T-helper 1 cell (primary cell): Measurements from ENCODE around the gene FLACC1.

Experiments used
- DNase-seq, 5 donors: peaks; one replicate each; pipeline ENCODE4 v3.0.0-alpha.2; 2012 to 2020

Gene FLACC1

GRCh38 chr2:201275069-201275468, 82.1 kb downstream of the FLACC1 start:
- DNase-seq, result no peak

GRCh38 chr2:201273330-201273983, 83.7 kb downstream of the FLACC1 start:
- DNase-seq, result no peak

- no peak for DNase-seq
Measured at GRCh38 chr2:201271917-201272316, 85.2 kb downstream of the FLACC1 start.

GRCh38 chr2:201270293-201271001, 86.7 kb downstream of the FLACC1 start:
- no peak for DNase-seq

- no peak for DNase-seq
Measured at GRCh38 chr2:201269764-201270163, 87.4 kb downstream of the FLACC1 start.

- no peak for DNase-seq
Measured at GRCh38 chr2:201267278-201268030, 89.7 kb downstream of the FLACC1 start.

- DNase-seq, result no peak
Measured at GRCh38 chr2:201266629-201267028, 90.5 kb downstream of the FLACC1 start.

- DNase-seq, result no peak
Measured at GRCh38 chr2:201264472-201265173, 92.5 kb downstream of the FLACC1 start.

- DNase-seq, result peak in 1 of 5 donors; percentile 48
Measured at GRCh38 chr2:201263779-201264178, 93.4 kb downstream of the FLACC1 start.

- peak in 1 of 5 donors; percentile 80 for DNase-seq
Measured at GRCh38 chr2:201262718-201263117, 94.4 kb downstream of the FLACC1 start.

GRCh38 chr2:201261906-201262305, 95.2 kb downstream of the FLACC1 start:
- peak in 1 of 5 donors; percentile 45 for DNase-seq

GRCh38 chr2:201261471-201261870, 95.7 kb downstream of the FLACC1 start:
- peak; percentile 23 to 83 (median 46) for DNase-seq

- peak; percentile 19 to 91 (median 55) for DNase-seq
Measured at GRCh38 chr2:201260302-201260800, 96.8 kb downstream of the FLACC1 start, which contains the start of gene CASP8. TSS of gene CASP8 (plus strand) at chr2:201260536. CDS start at chr2:201266487, 5,951 bp downstream.

- peak in 1 of 5 donors; percentile 28 for DNase-seq
Measured at GRCh38 chr2:201258666-201259615, 98.2 kb downstream of the FLACC1 start.

GRCh38 chr2:201257956-201258665, 99.0 kb downstream of the FLACC1 start:
- DNase-seq, result peak; percentile 81 to 98 (median 89)

GRCh38 chr2:201257381-201257955, 99.7 kb downstream of the FLACC1 start:
- DNase-seq, result peak in 4 of 5 donors; percentile 43 to 71 (median 49)

GRCh38 chr2:201256082-201256481, 101.1 kb downstream of the FLACC1 start:
- DNase-seq, result no peak

- DNase-seq, result no peak
Measured at GRCh38 chr2:201255408-201256033, 101.6 kb downstream of the FLACC1 start.

- peak in 1 of 5 donors; percentile 56 for DNase-seq
Measured at GRCh38 chr2:201254081-201254730, 102.9 kb downstream of the FLACC1 start.
